LNCAP (cell line): ENCODE measurements around the gene STIM1.

Source experiments
- TF ChIP-seq, protein P1 (sequence below): fragments of 450-650 bp; IDR thresholded peaks from 2 replicates; pipeline ENCODE4 v1.5.1; 2017; ENCODE audit warnings: mild to moderate bottlenecking

STIM1 gene

DNA sequence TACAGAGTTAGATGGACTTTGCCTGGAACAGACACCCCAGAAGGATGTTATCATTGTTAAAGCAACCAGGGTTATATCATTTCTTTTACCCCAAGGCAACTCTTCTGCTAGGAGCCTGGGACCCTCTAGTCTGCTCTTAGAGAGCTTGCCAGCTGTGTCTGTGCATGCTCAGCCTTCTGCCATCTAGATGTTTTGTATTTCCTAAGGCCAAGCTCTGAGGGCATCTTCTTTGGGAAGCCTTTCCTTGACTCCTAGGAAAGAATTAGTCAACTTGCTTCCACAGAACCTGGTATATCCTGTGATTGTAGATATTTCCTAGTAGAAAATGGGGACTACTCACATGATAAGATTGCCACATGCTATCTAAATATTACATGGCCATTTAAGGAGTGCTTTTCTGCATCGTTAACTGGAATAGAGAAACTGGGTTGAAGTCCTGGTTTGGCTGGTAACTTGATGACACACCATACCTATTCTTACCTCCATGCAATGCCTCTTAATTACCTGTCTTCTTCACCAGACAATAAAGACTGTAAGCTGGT, 87.6 kb downstream of the STIM1 start:
- TF ChIP-seq, protein P1, sequence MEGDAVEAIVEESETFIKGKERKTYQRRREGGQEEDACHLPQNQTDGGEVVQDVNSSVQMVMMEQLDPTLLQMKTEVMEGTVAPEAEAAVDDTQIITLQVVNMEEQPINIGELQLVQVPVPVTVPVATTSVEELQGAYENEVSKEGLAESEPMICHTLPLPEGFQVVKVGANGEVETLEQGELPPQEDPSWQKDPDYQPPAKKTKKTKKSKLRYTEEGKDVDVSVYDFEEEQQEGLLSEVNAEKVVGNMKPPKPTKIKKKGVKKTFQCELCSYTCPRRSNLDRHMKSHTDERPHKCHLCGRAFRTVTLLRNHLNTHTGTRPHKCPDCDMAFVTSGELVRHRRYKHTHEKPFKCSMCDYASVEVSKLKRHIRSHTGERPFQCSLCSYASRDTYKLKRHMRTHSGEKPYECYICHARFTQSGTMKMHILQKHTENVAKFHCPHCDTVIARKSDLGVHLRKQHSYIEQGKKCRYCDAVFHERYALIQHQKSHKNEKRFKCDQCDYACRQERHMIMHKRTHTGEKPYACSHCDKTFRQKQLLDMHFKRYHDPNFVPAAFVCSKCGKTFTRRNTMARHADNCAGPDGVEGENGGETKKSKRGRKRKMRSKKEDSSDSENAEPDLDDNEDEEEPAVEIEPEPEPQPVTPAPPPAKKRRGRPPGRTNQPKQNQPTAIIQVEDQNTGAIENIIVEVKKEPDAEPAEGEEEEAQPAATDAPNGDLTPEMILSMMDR = no peak

DNA sequence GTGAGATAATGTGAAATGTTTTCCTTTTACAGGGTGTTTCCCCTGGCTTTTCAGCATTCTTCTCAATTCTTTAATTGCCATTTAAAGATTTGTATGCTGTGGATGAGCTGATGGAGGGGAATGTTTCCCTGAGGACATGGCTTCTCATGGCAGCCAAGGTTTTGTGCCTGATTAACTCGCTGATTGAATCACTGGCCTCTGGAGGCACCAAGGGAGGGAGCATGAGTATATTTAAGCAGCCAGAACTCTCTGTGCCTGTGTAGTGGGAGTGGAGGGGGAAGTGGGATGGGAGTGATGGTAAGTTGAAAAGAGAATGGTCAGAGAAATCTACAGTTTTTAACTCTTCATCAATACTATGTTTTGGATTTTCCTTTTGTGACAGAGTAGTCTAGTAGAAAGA, 88.7 kb downstream of the STIM1 start:
- TF ChIP-seq, protein P1 = no peak

DNA sequence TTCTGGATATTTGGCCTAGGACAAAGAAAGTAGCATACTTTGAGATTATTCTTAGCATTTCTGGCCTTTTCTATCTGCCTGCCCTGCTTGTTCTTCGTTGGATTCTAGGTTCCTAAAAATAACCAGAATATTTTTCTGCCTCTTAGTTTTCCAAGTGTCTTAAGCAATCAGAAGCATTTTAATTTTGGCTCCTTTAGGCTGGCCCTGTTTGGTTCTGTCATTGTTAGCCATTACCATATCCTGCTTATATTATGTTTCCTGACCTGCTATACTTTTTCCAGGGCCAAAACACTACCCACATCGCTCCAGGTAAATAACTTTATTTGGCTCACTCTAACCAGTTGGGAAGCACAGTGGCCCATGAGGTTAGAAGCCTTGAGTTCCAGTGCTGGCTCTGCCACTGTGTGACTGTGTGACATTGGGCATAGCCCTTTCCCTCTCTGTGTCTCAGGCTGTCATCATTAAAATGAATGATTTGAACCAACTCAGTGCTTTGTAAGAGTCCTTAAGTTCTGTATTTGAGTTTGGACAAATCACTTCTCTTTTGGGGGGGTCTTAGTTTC, 91.1 kb downstream of the STIM1 start:
- TF ChIP-seq, protein P1 = no peak

DNA sequence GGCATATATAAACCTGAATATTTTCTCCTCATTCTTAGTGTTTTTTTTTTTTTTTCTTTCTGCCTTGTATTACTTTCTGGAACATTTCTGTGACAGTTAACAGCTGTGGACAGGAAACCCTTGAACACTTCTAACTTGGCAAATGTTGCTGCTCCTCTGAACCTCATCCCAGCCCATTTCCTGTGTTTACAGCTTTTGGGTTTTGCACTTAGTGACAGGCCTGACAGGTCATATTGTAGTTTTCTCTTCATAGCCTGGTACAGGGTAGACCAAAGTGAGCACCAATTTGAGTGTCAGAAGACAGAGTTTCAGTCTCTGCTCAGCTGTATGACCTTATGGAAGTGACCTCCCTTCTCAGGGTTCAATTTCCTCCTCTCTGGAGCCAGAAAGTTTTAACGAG, 91.6 kb downstream of the STIM1 start:
- TF ChIP-seq, protein P1 = no peak

DNA sequence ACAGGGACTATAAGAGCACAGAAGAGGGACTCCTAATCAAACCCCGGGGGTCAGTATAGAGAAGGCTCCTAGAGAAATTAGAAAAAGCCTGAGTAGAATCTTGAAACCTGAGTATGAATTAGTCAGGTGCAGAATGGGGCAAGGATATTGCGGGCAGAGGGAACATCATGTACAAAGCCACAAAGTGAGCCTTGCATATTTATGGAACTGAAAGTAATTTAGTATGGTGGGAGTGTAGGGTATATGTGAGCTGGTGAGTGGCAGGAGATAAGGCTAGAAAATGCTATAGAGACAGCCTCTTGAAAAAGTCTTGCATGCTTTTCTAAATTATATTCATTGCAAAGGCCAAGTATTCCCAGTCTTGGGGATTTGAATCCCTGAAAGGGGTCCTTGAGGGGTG, 93.7 kb downstream of the STIM1 start:
- TF ChIP-seq, protein P1 = no peak

DNA sequence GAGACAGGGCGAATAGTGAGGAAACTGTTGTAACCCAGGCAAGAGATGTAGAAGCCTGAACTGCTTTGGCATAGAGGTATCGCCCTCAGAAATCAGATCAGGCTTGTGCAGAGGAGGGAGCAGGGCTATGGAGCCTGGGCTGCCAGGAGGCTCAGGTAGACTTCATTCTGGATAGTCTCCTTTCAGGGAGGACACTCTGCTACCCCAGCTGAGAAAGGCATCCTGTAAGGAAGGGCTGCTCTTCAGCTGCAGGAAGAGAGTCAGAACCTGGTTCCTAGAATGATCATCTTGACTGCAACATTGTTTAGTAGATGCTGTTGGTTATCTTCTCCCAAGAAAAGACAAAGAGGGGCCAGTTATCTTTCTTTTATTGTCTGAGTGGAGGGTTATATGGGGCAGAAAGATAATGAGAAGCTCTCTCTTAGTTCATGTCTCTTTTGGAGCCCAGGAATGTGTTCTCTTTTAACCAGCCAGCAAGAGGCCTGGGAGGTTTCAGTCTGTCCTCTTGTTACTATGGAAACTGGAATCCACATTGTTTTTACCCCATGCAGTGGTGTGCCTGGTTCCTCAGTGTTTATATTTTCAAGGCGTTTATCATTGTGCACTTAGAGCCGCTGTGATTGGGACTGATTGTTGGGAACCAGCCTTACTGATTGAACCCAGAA, 95.7 kb downstream of the STIM1 start:
- TF ChIP-seq, protein P1 = no peak

DNA sequence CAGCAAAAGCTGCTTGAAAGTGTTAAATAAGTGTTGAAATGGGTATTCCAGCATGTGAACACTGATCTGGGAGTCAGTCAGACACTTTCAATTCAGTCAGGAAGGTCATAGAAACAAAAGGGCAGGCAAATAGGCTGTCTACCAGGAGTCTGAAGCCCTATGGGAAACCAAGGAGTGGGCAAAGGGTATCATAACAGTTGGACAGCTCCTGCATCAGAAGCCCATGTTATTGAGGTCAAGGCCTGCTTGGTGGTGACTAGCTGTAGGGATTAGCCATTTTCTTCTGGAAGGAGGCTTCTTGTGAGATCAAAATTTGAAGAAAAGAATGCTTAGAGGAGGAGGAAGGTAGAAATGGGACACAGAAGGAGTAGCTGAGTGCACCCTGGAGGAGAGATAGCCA, 97.3 kb downstream of the STIM1 start:
- TF ChIP-seq, protein P1 = no peak
